Measurements from ENCODE around the gene ATP1A2.

ATP1A2 gene

DNA sequence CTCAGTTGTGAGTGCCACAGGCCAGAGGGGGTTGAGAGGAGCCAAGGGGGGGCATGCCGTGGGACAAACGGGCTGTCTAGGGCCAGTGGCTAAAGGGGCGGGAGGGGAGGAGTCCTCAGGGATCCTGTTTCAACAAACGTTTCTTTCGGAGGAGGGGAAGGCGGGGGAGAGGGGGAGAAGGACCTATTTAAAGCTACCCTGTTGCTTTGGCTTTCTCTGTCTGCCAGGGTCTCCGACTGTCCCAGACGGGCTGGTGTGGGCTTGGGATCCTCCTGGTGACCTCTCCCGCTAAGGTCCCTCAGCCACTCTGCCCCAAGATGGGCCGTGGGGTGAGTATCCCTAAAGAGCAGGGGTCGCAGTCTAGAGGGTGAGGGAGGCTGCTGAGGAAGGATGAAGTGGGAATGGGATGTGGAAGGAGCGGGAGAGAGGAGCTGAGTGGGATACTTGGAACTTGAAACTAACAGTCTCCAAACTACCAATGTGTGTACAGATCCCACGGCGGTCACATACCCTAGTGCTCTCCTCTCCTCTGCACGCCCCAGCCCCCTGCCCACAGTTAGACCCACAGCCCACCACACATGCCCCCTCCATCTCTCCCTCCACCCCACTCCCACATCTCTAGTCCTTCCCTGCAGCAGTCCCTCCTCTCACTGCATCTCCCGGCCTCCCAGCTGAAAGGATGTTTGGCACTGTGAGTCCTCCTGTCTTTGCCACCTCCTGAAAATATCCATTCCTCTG, at the start of gene ATP1A2:
Gene ATP1A2 (plus strand): TSS at position 215 of the 738 bp plus-strand sequence. CDS start 103 bp downstream, at position 318.
- DNase-seq = no peak

DNA sequence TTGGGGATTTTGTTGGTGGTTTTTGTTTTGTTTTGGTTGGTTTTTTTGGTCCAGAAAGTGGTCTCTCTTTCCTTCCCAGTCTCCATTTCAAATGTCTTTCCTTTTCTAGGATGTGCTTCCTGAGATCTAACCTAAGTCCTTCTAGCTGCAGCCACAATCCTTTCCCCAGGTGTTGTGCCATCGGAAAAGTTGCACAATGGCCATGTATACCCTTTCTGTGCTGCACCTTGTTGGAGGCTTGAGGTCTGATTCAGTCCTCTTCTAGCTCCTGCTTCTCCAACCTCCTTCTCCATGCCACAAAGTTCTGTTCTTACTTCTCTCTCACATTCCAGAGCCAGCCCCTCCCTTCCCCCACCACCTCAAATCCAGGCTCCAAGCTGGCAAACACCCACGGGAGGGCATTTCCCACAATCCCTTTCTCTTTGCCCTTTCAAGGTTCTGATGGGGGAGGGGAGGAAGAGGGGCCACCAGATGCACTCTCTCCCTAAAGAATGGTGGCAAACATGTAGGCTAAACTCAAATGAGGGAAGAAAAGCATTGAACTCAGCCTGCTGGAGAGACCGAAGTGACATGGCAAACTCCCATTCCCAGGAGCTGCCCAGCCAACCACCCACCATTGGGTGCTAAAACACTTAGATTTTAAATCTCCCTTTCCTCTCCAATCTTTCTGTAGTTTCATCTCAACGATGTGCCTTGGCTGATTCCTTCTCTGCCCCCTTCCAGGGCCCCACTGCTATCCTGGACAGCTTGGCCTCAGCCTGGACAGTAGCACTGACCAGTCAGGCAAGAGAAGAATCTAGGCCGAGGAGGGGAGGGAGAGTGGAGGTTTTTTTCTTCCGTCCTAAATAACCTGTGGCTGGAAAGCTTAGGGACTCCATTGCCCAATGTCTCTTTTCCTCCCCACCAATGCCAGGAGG, 48.5 kb upstream of the ATP1A2 start:
- no peak for DNase-seq

DNA sequence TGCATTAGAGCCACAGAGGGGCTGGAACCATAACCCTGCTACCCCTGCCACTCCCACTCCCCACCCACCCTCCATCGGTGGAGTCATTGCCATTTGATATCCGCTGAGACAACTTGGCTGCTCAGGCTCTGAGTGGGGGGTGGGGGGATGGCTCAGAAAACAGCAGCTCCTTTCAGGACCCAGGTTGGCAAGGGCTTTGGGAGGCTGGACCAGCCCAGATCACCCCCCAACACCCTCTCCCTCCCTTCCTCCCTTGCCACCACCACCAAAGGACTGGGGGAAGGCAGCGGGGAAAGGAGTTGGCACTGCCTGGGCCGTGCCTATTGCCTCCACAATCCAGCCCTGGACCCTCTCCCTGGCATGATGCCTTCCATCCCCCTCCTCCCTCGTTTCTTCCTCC, 47.3 kb upstream of the ATP1A2 start:
- DNase-seq = no peak

DNA sequence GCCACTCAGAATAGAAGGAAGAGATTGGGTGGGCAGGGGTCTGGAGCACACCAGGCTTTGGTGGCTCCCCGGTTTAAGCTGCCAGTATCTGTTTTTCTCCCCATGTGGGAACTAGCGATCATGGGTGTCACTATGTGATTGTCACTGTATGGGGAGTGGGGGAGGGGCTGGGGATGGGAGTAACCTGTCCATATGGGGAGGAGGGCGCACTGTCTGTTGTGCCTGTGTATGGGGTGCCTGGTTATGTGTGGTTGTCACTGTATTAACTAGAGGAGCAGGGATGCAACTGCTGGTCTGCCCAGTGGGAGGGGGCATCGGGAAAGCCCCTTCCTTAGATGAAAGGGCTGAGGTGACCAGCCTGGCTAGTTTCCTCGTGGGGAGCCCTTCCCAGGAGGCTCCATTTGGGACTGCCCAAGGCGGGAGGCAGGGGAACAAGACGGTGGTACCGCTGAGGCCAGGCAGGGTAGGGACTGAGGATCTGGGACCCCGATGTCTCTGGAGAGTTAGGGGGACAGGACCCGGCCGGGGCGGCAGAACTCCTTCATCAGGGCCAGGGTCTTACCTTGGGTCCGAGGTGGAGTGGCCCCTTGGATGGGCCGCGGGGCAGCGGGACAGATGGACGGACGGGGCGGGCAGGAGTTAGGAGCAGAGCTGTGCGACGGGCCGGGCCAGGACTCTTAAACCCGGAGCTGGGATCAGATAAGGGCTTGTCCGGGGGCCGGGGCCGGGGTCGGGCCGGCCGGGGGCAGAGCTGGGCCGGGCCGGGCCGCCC, 45.9 kb upstream of the ATP1A2 start, which contains the start of gene KCNJ10:
Gene KCNJ10 (minus strand): TSS at position 701 of the 772 bp plus-strand sequence. CDS start 27,628 bp downstream, outside the sequence.
- DNase-seq = no peak

DNA sequence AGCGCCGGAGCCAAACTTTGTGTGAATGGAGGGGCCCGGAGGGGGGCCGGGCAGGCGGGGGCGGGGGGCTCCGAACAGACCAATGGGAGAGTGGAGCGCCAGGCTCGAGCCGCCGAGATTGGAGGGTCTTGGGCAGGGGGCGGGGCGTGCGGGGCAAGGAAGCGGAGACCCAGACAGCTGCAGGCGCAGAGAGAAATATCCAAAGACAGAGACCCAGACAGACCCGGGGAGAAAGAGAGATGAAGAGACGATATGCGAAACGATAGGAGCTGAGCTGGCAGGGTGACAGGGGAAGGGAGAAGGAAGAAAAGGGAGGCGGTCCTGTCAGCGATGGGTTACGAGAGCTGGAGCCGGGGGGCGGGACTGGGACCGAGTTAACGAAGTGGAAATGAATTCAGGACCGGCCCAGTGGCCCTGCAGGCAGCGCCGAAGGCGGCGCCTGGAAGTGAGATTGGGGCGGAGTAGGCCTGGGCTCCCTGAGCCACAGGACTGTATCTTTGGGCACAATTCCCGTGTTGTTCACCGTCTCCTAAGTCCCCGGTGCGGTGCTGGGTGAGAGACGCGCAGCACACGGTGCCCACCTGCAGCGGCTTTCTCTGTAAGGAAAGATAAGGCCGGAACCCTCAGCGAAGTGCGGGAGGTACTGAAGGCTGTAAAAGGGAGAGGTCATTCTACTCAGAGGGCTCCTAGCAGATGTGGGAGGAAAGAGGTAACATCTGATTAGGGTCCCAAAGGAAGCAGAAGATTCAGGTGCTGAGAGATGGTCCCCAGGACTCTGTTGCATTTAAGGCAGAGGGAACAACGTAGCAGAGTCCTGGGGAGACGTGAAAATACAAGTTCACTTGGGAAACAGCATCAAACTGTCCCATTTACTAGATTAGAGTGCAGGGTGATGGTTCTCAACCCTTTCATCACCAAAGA, 45.1 kb upstream of the ATP1A2 start:
- peak; percentile 62 for DNase-seq

DNA sequence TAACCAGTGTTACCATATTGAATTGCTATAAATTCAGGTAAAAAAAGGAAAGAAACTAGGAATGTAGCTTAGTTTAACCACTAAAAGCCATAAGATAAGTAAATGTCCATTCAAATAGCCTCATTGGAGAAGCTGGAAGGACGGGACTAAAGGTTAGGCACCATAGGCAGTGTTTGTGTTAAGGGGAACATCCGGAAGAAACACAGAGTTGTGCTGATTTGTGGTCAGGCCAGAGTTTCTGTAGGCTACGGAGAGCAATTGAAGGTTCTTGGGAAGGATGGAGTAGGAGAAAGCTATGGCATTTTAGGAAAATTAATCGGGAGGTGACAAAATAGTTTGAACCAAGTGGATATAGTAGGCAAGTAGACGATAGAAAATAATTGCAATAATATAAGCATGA, 44.3 kb upstream of the ATP1A2 start:
- DNase-seq = no peak

DNA sequence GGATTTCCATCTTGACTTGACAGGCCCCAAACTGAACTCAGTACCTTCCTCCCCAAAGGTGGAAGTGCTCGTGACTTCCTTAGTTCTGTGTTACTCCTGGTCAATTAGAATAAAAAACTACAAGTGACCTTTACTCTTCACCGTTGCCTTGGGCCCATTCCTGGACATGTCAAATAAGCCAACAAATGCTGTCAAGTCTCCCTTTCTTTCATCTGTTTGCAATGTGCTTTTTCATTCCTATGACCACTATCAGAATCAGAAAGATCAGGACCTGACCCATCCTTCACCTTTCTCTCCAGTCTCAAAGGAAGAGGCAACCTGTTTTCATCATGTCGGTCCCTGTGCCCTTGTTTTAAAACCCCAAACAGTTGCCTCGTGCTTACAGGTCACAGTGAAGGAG, 40.7 kb upstream of the ATP1A2 start:
- DNase-seq = no peak

DNA sequence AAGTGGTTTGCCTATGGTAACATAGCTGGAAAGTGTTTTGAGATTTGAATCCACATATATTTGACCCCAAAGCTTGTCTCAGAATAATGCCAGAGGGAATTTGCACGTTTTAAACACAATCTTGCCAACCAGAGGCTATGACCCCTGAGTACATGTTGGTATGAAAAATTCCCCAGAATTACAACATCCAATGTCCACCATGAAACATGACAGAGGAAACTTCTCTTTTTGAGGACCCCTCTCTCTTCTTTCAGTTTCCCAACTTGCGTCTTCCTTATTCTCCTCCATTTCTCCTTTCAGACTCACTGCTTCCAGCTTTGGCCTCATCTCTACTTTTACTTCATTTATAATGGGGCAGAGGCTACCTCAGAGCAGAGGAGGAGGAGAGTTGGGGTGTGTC, 39.7 kb upstream of the ATP1A2 start:
- no peak for DNase-seq

DNA sequence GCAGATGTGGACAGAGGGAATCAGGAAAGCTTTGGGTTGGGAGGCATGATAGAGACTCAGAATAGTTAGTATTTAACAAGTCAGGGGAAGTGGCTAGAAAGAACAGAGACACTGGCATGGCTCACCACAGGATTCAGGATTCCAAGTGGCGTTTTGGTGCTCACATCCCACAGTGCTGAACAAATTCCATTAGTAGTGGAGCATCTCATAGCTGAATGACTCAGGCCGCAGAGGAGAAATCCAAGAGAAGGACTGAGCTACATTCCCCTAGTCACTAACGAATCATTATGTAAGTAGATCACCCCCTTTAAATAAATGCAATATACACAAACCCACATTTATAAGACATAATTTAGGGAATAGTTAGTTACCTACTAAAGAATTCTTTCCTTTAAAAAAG, 39.3 kb upstream of the ATP1A2 start:
- no peak for DNase-seq

DNA sequence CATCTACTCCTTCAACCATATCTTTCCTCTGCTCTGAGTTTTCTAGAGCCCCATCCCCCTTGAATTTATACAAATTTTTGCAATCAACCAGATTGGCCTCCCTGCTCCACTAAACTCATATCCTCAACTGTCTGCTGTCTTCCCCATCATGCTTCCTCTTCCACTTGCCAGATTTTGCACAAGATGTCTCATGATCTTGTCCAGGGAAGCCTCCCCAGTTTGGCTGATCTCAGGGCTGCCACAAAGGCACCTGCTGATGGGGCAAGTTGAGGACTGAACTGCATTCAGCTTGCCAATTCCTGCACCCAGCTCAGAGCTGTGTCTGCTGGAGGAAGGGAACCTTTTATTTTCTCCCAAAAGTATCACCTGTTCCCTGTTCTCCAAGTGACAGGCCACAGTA, 38.1 kb upstream of the ATP1A2 start:
- DNase-seq = no peak

DNA sequence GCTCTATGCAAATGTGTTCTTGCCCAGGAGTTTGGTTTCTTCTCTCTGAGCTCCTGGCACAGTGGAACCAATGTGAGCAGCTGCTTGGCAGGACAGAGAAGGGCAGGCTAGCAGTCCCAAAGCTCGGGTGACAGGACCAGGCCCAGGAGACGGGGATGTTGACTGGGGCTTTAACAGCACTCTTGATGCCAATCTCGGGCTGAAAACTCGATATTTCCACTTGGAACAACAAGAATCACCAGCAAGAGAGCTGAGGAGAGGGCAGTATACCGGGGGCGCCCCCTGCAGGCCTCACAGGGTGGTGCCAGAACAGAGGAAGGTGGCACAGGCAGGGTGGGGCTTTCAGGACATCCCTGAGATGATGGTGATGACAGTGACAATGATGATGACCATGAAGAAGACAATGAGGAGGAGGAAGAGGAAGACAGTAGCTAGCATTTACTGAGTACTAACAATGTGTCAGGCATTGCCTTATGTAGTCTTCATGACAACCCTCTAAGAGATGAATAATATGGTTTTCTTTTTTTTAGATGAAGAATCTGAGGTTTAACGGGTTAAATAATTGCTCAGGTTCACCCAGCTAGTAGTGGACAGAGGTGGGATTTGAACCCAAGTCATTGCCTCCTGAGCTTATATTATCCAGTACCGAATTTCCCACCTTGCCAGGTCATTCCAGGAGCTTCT, 36.9 kb upstream of the ATP1A2 start:
- no peak for DNase-seq

DNA sequence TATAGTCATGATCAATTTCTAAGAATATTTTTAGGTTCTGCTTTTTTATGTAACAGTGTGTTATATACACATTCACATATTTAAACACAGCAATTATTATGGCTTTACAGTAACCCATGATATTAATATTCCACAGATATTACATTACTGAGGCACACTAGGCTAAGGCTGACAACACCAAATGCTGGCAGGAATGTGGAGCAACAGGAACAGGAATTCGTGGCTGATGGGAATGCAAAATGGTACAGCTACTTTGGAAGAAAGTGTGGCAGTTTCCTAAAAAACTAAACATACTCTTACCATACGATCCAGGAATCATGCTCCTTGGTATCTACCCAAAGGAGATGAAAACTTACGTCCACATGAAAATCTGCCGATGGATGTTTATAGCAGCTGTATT, 36.1 kb upstream of the ATP1A2 start:
- DNase-seq = no peak

DNA sequence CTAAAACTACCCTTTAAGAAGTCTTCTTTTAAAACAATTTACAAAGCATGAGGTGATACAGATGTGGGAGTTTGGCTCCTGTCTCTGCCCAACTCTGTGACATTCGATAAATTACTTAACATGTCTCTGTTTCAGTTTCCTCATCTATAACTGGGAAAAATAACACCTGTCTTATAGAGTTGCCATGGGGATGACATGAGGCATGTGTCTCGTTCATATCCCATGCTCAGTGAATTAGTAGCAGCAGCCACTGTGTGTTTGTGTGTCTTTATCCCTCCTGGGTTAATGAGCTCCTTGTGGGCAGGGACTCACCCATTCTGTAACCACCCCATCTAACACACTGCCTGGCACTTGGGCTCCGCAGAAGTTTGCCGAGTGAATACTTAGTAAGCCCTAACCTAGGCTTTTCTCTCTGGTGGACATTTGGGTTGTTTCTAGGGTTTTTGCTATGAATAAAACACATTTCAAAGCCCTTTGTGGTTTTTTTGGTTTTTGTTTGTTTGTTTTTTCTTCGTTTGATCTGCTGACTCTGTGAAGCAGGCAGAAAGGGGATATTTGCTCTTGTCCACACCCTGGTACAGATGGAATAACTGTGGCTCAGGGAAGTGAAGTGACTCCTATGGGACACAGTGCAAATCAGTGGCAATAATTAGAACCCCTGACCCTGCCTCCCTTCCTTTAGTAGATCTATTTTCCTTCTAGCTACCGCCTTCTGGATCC, 35.0 kb upstream of the ATP1A2 start:
- DNase-seq = no peak

DNA sequence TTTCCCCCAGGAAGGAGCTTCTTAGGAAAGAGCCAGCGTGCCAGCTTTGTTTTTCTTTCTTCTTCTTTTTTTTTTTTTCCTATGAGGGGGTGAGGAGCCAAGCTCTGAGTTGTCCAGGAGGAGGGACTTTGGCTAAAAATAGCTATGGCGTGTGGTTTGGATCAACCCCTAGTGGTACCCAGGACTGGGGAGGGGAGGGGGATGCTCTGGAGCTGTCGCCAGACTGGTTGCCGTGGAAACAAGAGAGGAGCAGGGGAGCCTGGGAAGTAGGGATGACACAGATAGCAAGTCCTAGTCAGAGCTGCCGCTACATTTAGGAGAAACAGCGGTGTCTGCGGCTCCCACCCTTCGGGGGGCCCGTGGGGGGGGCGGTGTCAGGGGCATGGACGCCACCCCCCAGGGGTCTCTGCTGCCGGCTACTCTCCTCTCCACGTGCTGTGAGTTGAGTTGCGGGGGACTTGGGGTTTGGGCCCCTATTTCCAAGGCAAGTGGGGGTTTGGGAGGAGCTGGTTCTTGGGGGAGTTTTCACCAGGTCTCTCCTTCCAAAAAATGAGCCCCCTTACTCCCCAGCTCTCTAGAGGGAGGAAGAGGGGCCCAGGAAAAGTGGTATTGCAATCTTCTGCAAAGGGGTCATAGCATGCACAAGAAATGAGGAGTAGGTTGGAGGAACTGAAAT, 34.2 kb upstream of the ATP1A2 start, which contains the start of gene KCNJ9:
Gene KCNJ9 (plus strand): TSS at position 278 of the 676 bp plus-strand sequence. CDS start 2,493 bp downstream, outside the sequence.
- no peak for DNase-seq

DNA sequence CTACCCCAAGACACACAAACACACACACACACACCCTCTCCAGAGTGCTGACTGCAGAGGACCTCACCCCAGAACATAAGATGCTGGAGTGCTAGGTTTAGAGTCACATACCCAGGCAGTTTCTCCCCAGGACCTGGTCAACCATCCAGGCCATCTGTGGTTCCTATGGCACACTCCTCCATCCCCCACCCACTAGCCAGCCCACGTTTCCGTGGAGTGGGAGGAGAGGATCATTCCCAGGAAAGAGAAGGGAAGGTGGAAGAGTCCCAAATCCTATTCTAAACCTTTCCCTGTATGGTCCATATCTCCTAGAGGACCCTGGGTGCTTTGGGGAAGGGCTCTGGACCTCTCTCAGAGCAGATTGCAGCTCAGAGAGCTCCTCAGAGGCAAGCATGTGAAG, 33.1 kb upstream of the ATP1A2 start:
- DNase-seq = no peak

DNA sequence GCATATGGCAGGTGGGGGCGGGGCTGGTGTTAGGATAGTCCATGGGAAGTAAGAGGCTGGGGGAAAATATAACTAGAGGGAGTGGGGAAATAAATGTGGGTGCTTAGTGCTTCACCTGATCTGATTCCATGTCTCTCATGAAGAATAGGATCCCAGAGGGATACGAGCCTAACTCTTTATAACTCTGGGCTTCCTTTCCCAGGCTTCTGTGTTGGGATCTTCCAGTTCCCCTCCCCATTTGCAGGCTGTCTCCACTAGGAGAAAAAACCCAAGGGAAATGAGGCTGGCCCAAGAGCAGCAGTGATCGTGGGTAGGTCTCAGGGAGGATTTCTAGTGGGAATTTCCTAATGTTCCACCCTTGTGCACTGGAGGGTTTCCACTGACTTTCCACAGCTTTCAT, 32.6 kb upstream of the ATP1A2 start:
- no peak for DNase-seq

DNA sequence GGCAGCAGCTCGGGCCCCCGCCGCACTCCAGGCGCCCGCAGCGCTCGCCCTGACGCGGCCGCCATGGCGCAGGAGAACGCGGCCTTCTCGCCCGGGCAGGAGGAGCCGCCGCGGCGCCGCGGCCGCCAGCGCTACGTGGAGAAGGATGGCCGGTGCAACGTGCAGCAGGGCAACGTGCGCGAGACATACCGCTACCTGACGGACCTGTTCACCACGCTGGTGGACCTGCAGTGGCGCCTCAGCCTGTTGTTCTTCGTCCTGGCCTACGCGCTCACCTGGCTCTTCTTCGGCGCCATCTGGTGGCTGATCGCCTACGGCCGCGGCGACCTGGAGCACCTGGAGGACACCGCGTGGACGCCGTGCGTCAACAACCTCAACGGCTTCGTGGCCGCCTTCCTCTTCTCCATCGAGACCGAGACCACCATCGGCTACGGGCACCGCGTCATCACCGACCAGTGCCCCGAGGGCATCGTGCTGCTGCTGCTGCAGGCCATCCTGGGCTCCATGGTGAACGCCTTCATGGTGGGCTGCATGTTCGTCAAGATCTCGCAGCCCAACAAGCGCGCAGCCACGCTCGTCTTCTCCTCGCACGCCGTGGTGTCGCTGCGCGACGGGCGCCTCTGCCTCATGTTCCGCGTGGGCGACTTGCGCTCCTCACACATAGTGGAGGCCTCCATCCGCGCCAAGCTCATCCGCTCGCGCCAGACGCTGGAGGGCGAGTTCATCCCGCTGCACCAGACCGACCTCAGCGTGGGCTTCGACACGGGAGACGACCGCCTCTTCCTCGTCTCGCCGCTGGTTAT, 31.4 kb upstream of the ATP1A2 start:
- no peak for DNase-seq

DNA sequence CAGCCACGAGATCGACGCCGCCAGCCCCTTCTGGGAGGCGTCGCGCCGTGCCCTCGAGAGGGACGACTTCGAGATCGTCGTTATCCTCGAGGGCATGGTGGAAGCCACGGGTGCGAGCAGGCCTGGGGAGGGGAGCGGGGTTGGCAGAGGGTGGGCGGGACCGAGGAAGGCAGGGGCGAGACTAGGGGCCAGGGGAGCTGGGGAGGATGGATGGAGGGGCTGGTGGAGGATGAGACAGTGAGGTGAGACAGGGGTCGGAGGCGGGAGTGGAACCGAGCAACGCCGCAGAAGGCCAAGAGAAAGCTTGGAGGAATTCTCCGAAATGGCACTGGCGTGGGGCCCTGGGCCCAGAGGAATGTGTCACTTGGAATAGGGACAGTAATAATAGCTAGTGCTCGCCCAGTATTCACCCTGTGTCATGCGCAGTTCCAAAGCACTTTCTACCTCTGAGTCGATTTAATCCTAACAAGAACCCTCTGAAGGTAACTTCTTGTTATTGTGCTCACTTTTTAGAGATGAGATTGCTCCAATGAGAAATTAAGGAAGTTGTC, 30.7 kb upstream of the ATP1A2 start:
- no peak for DNase-seq
